K562 (cell line): ENCODE results near the gene TSC22D2. TPM values are rescaled to one million over a fixed set of nuclear protein-coding genes. Genes with fewer than 3 reads are reported as not detected.
A peak's percentile ranks its signal among the peaks of the same experiment; 100 is the strongest.

Experiments used
- ATF3 ChIP-seq, 2 experiments: fragments of 450-650 bp in 1 of 2; sonication (generic) in 1 of 2; formaldehyde crosslinking in 1 of 2; IDR thresholded peaks in 1 of 2; conservative IDR thresholded peaks in 1 of 2; 2 replicates each; pipeline versions ENCODE4 v1.6.1 to v1.8.1; 2016 to 2023; ENCODE audit warnings: mild to moderate bottlenecking in 2 of 2, moderate library complexity in 2 of 2, inconsistent platforms in 1 of 2, missing genetic modification reagents in 1 of 2
- BHLHE40 ChIP-seq: IDR thresholded peaks from 2 replicates; pipeline ENCODE4 v1.6.1; 2011; ENCODE audit warnings: low read length, improper control_type of control experiment
- ESRRA ChIP-seq: fragments of 450-650 bp; IDR thresholded peaks from 2 replicates; pipeline ENCODE4 v1.6.1; 2014; ENCODE audit warnings: low read depth, mild to moderate bottlenecking, moderate library complexity, borderline replicate concordance
- HDAC8 ChIP-seq: fragments of 450-650 bp; IDR thresholded peaks from 2 replicates; pipeline ENCODE4 v1.6.1; 2016; ENCODE audit warnings: mild to moderate bottlenecking, missing genetic modification characterization, moderate library complexity, missing compliant biosample characterization
- MEIS2 ChIP-seq: fragments of 450-650 bp; IDR thresholded peaks from 2 replicates; pipeline ENCODE4 v1.6.1; 2014; ENCODE audit warnings: mild to moderate bottlenecking; ENCODE audit not compliant: partially characterized antibody
- MGA ChIP-seq: fragments of 450-650 bp; IDR thresholded peaks from 2 replicates; pipeline ENCODE4 v1.6.1; 2016; ENCODE audit warnings: mild to moderate bottlenecking, moderate library complexity
- MTA3 ChIP-seq: fragments of 450-650 bp; formaldehyde crosslinking; IDR thresholded peaks from 2 replicates; pipeline ENCODE4 v1.6.1; 2017; ENCODE audit warnings: mild to moderate bottlenecking, borderline replicate concordance
- NFIC ChIP-seq: fragments of 450-650 bp; IDR thresholded peaks from 2 replicates; pipeline ENCODE4 v1.6.1; 2017; ENCODE audit warnings: mild to moderate bottlenecking, inconsistent platforms
- NFIX ChIP-seq: fragments of 250-450 bp; sonication (Bioruptor Pico); IDR thresholded peaks from 2 replicates; pipeline ENCODE4 v1.4.0; 2020; ENCODE audit warnings: low read depth, mild to moderate bottlenecking, moderate library complexity
- SMARCE1 ChIP-seq: fragments of 450-650 bp; IDR thresholded peaks from 2 replicates; pipeline ENCODE4 v1.7.1; 2016; ENCODE audit warnings: mild to moderate bottlenecking
- TBP ChIP-seq: optimal IDR thresholded peaks from 2 replicates; pipeline ENCODE3; 2011; ENCODE audit warnings: low read depth, low read length, improper control_type of control experiment
- ZNF197 ChIP-seq: fragments of 200-800 bp; sonication (Bioruptor generic); IDR thresholded peaks from 2 replicates; pipeline ENCODE4 v1.6.1; 2016; ENCODE audit warnings: low read depth, missing genetic modification characterization, missing compliant biosample characterization
- ZNF316 ChIP-seq: fragments of 450-650 bp; IDR thresholded peaks from 2 replicates; pipeline ENCODE4 v1.6.1; 2016
- ZNF707 ChIP-seq: fragments of 250-450 bp; sonication (Bioruptor Pico); conservative IDR thresholded peaks from 2 replicates; pipeline ENCODE4 v1.8.0; 2022; ENCODE audit warnings: inconsistent platforms, mild to moderate bottlenecking, moderate library complexity
- ZNF76 ChIP-seq: fragments of 250-450 bp; sonication (Bioruptor Pico); IDR thresholded peaks from 2 replicates; pipeline ENCODE4 v1.4.0; 2020; ENCODE audit warnings: mild to moderate bottlenecking, moderate library complexity, borderline replicate concordance
- polyA plus RNA-seq, 8 experiments: library from polyadenylated mRNA; depleted of rRNA in 4 of 8; stranded (reverse) in 5 of 8; unstranded in 3 of 8; fragments of >200 nt; fragmentation: Nextera tagmentation in 2 of 8; fragmentation: Illumina TruSeq in 1 of 8; extraction: Ambion mirVana in 2 of 8; extraction: Trizol in 1 of 8; gene quantifications; 2 replicates each; pipeline versions ENCODE4 v1.2.1 to v1.2.3, GENCODE V29; 2011 to 2014; ENCODE audit warnings: inconsistent platforms in 1 of 8, missing spikeins in 1 of 8
- total RNA-seq, 7 experiments: library from RNA; depleted of rRNA in 6 of 7; stranded (reverse); fragments of >200 nt in 6 of 7; fragmentation: Illumina TruSeq in 2 of 7; extraction: Trizol in 2 of 7; gene quantifications; 2 replicates each; pipeline versions ENCODE4 v1.2.1 to v1.2.3, GENCODE V29; 2011 to 2021; ENCODE audit warnings: low replicate concordance in 1 of 7

The TSC22D2 gene
- total and polyA plus RNA-seq, 9 of the 15 experiments (the other 6 are each of a cell fraction or from before 2014, with no cell fraction given) = 5.5 to 44.0 (median 19.3) TPM

- TF ChIP-seq ZNF76 (0 out of 2 replicates have a peak, but pooled peaks have one; percentile 39), ZNF316 (peak; percentile 66), BHLHE40 (peak; percentile 49; the same call in 1 of the 2 replicates), NFIC (peak; percentile 96), ATF3 (IDR thresholded peaks at IDR 0.05) (peak; percentile 76), ATF3 (CRISPR knock-in tag; conservative IDR thresholded peaks at IDR 0.05) (no peak), ZNF707 (CRISPR knock-in tag) (no peak), ESRRA (peak; percentile 92), MGA (peak; percentile 90), TBP (no peak), ZNF197 (peak; percentile 71; the same call in 1 of the 2 replicates), MEIS2 (peak; percentile 65), MTA3 (no peak), HDAC8 (tag) (0 out of 2 replicates have a peak, but pooled peaks have one; percentile 29), NFIX (CRISPR knock-in tag) (peak; percentile 60; the same call in 1 of the 2 replicates), SMARCE1 (0 out of 2 replicates have a peak, but pooled peaks have one; percentile 17)
These were observed 31.9 kb upstream of the TSC22D2 start (continued) for GRCh38 chr3:150376001-150376848.
